Amniotic epithelial cell (primary cell): ENCODE data around the gene HS3ST6.
A peak's percentile ranks its signal among the peaks of the same experiment; 100 is the strongest.
"Not testable (repeated sequence)": the region's sequence is repeated elsewhere in the genome, so short reads cannot be mapped to it uniquely, and the experiment has no call there.

Source experiments
- DNase-seq: peaks from one replicate; pipeline ENCODE4 v3.0.0-alpha.2; 2010; ENCODE audit warnings: low read depth

HS3ST6 gene

GRCh38 chr16:1946495-1947368 is 28.5 kb upstream of the HS3ST6 start:
- DNase-seq = no peak

GRCh38 chr16:1945559-1946391 is 27.6 kb upstream of the HS3ST6 start:
- no peak for DNase-seq

- DNase-seq = no peak
Measured at GRCh38 chr16:1944612-1945199, 26.5 kb upstream of the HS3ST6 start.

- peak; percentile 96 for DNase-seq
Measured at GRCh38 chr16:1942810-1943726, 24.9 kb upstream of the HS3ST6 start, which contains the start of gene MSRB1. Gene MSRB1 (minus strand): TSS chr16:1943199. CDS start chr16:1943156, 43 bp downstream.

GRCh38 chr16:1942047-1942809 is 24.0 kb upstream of the HS3ST6 start:
- DNase-seq = no peak

- no peak for DNase-seq
Measured at GRCh38 chr16:1941162-1942046, 23.2 kb upstream of the HS3ST6 start.

- no peak for DNase-seq
Measured at GRCh38 chr16:1940273-1941161, 22.3 kb upstream of the HS3ST6 start.

GRCh38 chr16:1939833-1940232 is 21.6 kb upstream of the HS3ST6 start:
- DNase-seq = not testable (repeated sequence)

- DNase-seq = no peak
Measured at GRCh38 chr16:1938910-1939309, 20.7 kb upstream of the HS3ST6 start.

GRCh38 chr16:1938316-1938715 is 20.1 kb upstream of the HS3ST6 start:
- DNase-seq = no peak

GRCh38 chr16:1936945-1937479 is 18.8 kb upstream of the HS3ST6 start:
- DNase-seq = no peak

GRCh38 chr16:1933097-1933661 is 15.0 kb upstream of the HS3ST6 start:
- no peak for DNase-seq

GRCh38 chr16:1932050-1933028 is 14.1 kb upstream of the HS3ST6 start:
- DNase-seq = no peak

- DNase-seq = no peak
Measured at GRCh38 chr16:1930338-1930720, 12.1 kb upstream of the HS3ST6 start.

- DNase-seq = peak; percentile 62
Measured at GRCh38 chr16:1929578-1930337, 11.5 kb upstream of the HS3ST6 start.

- peak; percentile 44 for DNase-seq
Measured at GRCh38 chr16:1929105-1929504, 10.9 kb upstream of the HS3ST6 start.
